GM21526 (cell line): ENCODE data around the gene KICS2.
"Not testable (repeated sequence)": the region's sequence is repeated elsewhere in the genome, so short reads cannot be mapped to it uniquely, and the experiment has no call there.

ENCODE experiments used
- ATAC-seq: cut with Tn5 transposase; IDR thresholded peaks from one replicate; pipeline ENCODE4 v1.9.1; 2021; ENCODE audit warnings: moderate library complexity; ENCODE audit not compliant: unreplicated experiment, low FRiP score

Gene KICS2

GRCh38 chr12:64218597-64218996 lies 3.5 kb downstream of the KICS2 start:
- ATAC-seq: no peak

GRCh38 chr12:64217643-64218042 lies 4.5 kb downstream of the KICS2 start:
- not testable (repeated sequence) for ATAC-seq

- ATAC-seq: no peak
Observed at GRCh38 chr12:64216239-64216638, 5.9 kb downstream of the KICS2 start.

GRCh38 chr12:64212119-64212746 lies 9.9 kb downstream of the KICS2 start:
- no peak for ATAC-seq

GRCh38 chr12:64207453-64207852 lies 14.6 kb downstream of the KICS2 start:
- ATAC-seq: no peak

- no peak for ATAC-seq
Observed at GRCh38 chr12:64205542-64205941, 16.6 kb downstream of the KICS2 start.

GRCh38 chr12:64203775-64204174 lies 18.3 kb downstream of the KICS2 start:
- ATAC-seq: no peak

GRCh38 chr12:64203036-64203435 lies 19.1 kb downstream of the KICS2 start:
- ATAC-seq: no peak

GRCh38 chr12:64195841-64196240 lies 26.3 kb downstream of the KICS2 start:
- ATAC-seq: not testable (repeated sequence)

- no peak for ATAC-seq
Observed at GRCh38 chr12:64194333-64195149, 27.6 kb downstream of the KICS2 start.

GRCh38 chr12:64193931-64194330 lies 28.2 kb downstream of the KICS2 start:
- no peak for ATAC-seq

GRCh38 chr12:64192644-64193444 lies 29.3 kb downstream of the KICS2 start:
- ATAC-seq: peak; percentile 94

- ATAC-seq: no peak
Observed at GRCh38 chr12:64190140-64190539, 32.0 kb downstream of the KICS2 start.

- ATAC-seq: no peak
Observed at GRCh38 chr12:64189530-64189929, 32.6 kb downstream of the KICS2 start.

- ATAC-seq: no peak
Observed at GRCh38 chr12:64187794-64188193, 34.3 kb downstream of the KICS2 start.

GRCh38 chr12:64187370-64187769 lies 34.7 kb downstream of the KICS2 start:
- no peak for ATAC-seq

GRCh38 chr12:64186789-64187188 lies 35.3 kb downstream of the KICS2 start:
- ATAC-seq: peak; percentile 92

GRCh38 chr12:64184216-64184615 lies 37.9 kb downstream of the KICS2 start:
- ATAC-seq: no peak

GRCh38 chr12:64181430-64182291 lies 40.4 kb downstream of the KICS2 start:
- no peak for ATAC-seq

- ATAC-seq: no peak
Observed at GRCh38 chr12:64180951-64181350, 41.1 kb downstream of the KICS2 start.
